A549 (cell line): ENCODE data around the gene CCSER1. TPM values are rescaled to one million over a fixed set of nuclear protein-coding genes. Genes with fewer than 3 reads are reported as not detected.
A peak's percentile ranks its signal among the peaks of the same experiment; 100 is the strongest.

Source experiments
- ATAC-seq, 2 experiments: fragments of 200-7000 bp in 1 of 2; fragments of >200 bp in 1 of 2; cut with Nextera tagmentation in 1 of 2; cut with Tn5 transposase in 1 of 2; 3 replicates each; pipeline versions ENCODE4 v1.8.0 to v1.9.1; 2018 to 2020; ENCODE audit warnings: mild to moderate bottlenecking in 1 of 2, moderate library complexity in 1 of 2
- CTCF ChIA-PET: fragments of 300-600 bp; sonication (Branson Sonifier 250); formaldehyde crosslinking; extraction: SDS; loops from one replicate; lab custom pipeline; 2021; ENCODE audit warnings: antibody characterized with exemption, inconsistent platforms; lab: Yijun Ruan, JAX
- POLR2A ChIA-PET: fragments of 350-600 bp; formaldehyde crosslinking; extraction: SDS; loops from one replicate; lab custom pipeline; 2021; ENCODE audit warnings: antibody characterized with exemption, inconsistent platforms; lab: Yijun Ruan, JAX
- DNase-seq, 2 experiments: peaks; one replicate each; pipeline versions ENCODE4 v3.0.0 to v3.0.0-alpha.2; 2011 to 2016; ENCODE audit warnings: low read depth in 1 of 2, low spot score in 1 of 2
- FAIRE-seq: peaks from 2 replicates; lab custom pipeline; 2011; peaks lifted over from hg19 to GRCh38; lab: Jason Lieb, UNC
- H3K27ac ChIP-seq, 2 experiments: fragments of >200 bp; sonication (Bioruptor Twin); formaldehyde crosslinking; 3 replicates each; pipeline ENCODE4 v1.5.1; 2016 to 2017
- H3K4me1 ChIP-seq: fragments of >200 bp; sonication (Bioruptor Twin); formaldehyde crosslinking; 3 replicates; pipeline ENCODE4 v1.6.1; 2016
- H3K4me2 ChIP-seq: fragments of >200 bp; sonication (Bioruptor Twin); formaldehyde crosslinking; 3 replicates; pipeline ENCODE4 v1.6.1; 2016
- H3K4me3 ChIP-seq: fragments of >200 bp; sonication (Bioruptor Twin); formaldehyde crosslinking; 3 replicates; pipeline ENCODE4 v1.5.1; 2016
- H3K9me3 ChIP-seq: fragments of >200 bp; sonication (Bioruptor Twin); formaldehyde crosslinking; 3 replicates; pipeline ENCODE4 v1.6.1; 2016
- CBX2 ChIP-seq: fragments of 200-600 bp; sonication (generic); IDR thresholded peaks from 2 replicates; pipeline ENCODE4 v1.6.1; 2016; ENCODE audit warnings: low read depth, mild to moderate bottlenecking, borderline replicate concordance
- CHD4 ChIP-seq: fragments of 200-600 bp; sonication (generic); IDR thresholded peaks from 2 replicates; pipeline ENCODE4 v1.6.1; 2016; ENCODE audit warnings: antibody characterized with exemption, mild to moderate bottlenecking, borderline replicate concordance
- EHF ChIP-seq: fragments of 250-450 bp; sonication (Bioruptor Pico); IDR thresholded peaks from 2 replicates; pipeline ENCODE4 v1.5.0; 2020; ENCODE audit warnings: mild to moderate bottlenecking
- ELK1 ChIP-seq: fragments of 150-350 bp; IDR thresholded peaks from 2 replicates; pipeline ENCODE4 v1.6.1; 2014; ENCODE audit warnings: low read depth, mild to moderate bottlenecking, low read length
- EP300 ChIP-seq, 2 experiments: fragments of >200 bp; sonication (Bioruptor Twin); formaldehyde crosslinking; IDR thresholded peaks; 2 replicates in 1 of 2; 3 replicates in 1 of 2; pipeline ENCODE4 v1.6.1; 2016 to 2017
- ESRRA ChIP-seq: fragments of 150-350 bp; IDR thresholded peaks from 2 replicates; pipeline ENCODE4 v1.6.1; 2014; ENCODE audit warnings: mild to moderate bottlenecking, low read length, borderline replicate concordance
- FOSB ChIP-seq: fragments of 250-450 bp; sonication (Bioruptor Pico); IDR thresholded peaks from 2 replicates; pipeline ENCODE4 v1.5.0; 2020; ENCODE audit warnings: mild to moderate bottlenecking, moderate library complexity
- HDAC2 ChIP-seq: fragments of 200-600 bp; sonication (generic); IDR thresholded peaks from 2 replicates; pipeline ENCODE4 v1.6.1; 2016
- HMGXB4 ChIP-seq: fragments of 250-450 bp; sonication (Bioruptor Pico); IDR thresholded peaks from 2 replicates; pipeline ENCODE4 v1.5.0; 2021; ENCODE audit warnings: mild to moderate bottlenecking, moderate library complexity, borderline replicate concordance
- HOXB13 ChIP-seq: fragments of 250-450 bp; sonication (Bioruptor Pico); IDR thresholded peaks from 2 replicates; pipeline ENCODE4 v1.5.0; 2020; ENCODE audit warnings: low read depth, mild to moderate bottlenecking, moderate library complexity
- HOXB5 ChIP-seq: fragments of 250-450 bp; sonication (Bioruptor Pico); IDR thresholded peaks from 2 replicates; pipeline ENCODE4 v1.5.0; 2020; ENCODE audit warnings: mild to moderate bottlenecking, moderate library complexity
- KDM1A ChIP-seq: fragments of 200-600 bp; sonication (generic); IDR thresholded peaks from 2 replicates; pipeline ENCODE4 v1.6.1; 2016; ENCODE audit warnings: low read depth, mild to moderate bottlenecking
- MYC ChIP-seq: IDR thresholded peaks from 2 replicates; pipeline ENCODE4 v1.6.1; 2012; ENCODE audit warnings: mild to moderate bottlenecking, inconsistent platforms, low read length, improper control_type of control experiment, borderline replicate concordance
- NFE2L2 ChIP-seq: fragments of 150-350 bp; conservative IDR thresholded peaks from 2 replicates; pipeline ENCODE4 v1.6.1; 2014; ENCODE audit warnings: low read length
- NR3C1 ChIP-seq: fragments of >200 bp; sonication (Bioruptor Twin); formaldehyde crosslinking; IDR thresholded peaks from 3 replicates; pipeline ENCODE4 v1.6.1; 2017
- POLR2AphosphoS2 ChIP-seq: conservative IDR thresholded peaks from 2 replicates; pipeline ENCODE4 v1.6.1; 2012; ENCODE audit warnings: low read length, improper control_type of control experiment, inconsistent platforms
- RAD21 ChIP-seq, 2 experiments: fragments of >200 bp in 1 of 2; sonication (Bioruptor Twin) in 1 of 2; formaldehyde crosslinking in 1 of 2; IDR thresholded peaks in 1 of 2; conservative IDR thresholded peaks in 1 of 2; 2 replicates in 1 of 2; 3 replicates in 1 of 2; pipeline ENCODE4 v1.6.1; 2012 to 2018; ENCODE audit warnings: inconsistent platforms in 1 of 2
- RNF2 ChIP-seq: fragments of 200-600 bp; sonication (generic); IDR thresholded peaks from 2 replicates; pipeline ENCODE4 v1.6.1; 2016; ENCODE audit warnings: low read depth, mild to moderate bottlenecking, antibody characterized with exemption, moderate library complexity, borderline replicate concordance
- SMC3 ChIP-seq: fragments of >200 bp; sonication (Bioruptor Twin); formaldehyde crosslinking; IDR thresholded peaks from 3 replicates; pipeline ENCODE4 v1.6.1; 2018; ENCODE audit warnings: inconsistent platforms
- SREBF2 ChIP-seq: fragments of 450-650 bp; IDR thresholded peaks from 2 replicates; pipeline ENCODE4 v1.6.1; 2014; ENCODE audit warnings: mild to moderate bottlenecking, moderate library complexity
- TP53 ChIP-seq: fragments of 250-450 bp; sonication (Bioruptor Pico); IDR thresholded peaks from 2 replicates; pipeline ENCODE4 v1.5.0; 2021; ENCODE audit warnings: mild to moderate bottlenecking, moderate library complexity
- ZC3H11A ChIP-seq: fragments of 450-650 bp; IDR thresholded peaks from 2 replicates; pipeline ENCODE4 v1.6.1; 2014; ENCODE audit warnings: antibody characterized with exemption, mild to moderate bottlenecking
- ZFP36 ChIP-seq: fragments of 450-650 bp; IDR thresholded peaks from 2 replicates; pipeline ENCODE4 v1.6.1; 2014; ENCODE audit warnings: borderline replicate concordance; ENCODE audit not compliant: partially characterized antibody
- ZSCAN20 ChIP-seq: fragments of 250-450 bp; sonication (Bioruptor Pico); IDR thresholded peaks from 2 replicates; pipeline ENCODE4 v1.8.0; 2022; ENCODE audit warnings: mild to moderate bottlenecking, moderate library complexity
- WGBS: methylation state at CpG from one replicate; pipeline ENCODE4 v1.1.6; 2017; ENCODE audit errors: missing lambda C conversion rate; 5-methylcytosine and 5-hydroxymethylcytosine counted together
- polyA plus RNA-seq, 4 experiments: library from polyadenylated mRNA; depleted of rRNA in 3 of 4; stranded (reverse); fragments of >200 nt; fragmentation: RNase III in 1 of 4; extraction: RNeasy Plus Mini Kit Qiagen cat#74134 plus additional on column Dnase treatment in 1 of 4; gene quantifications; 2 replicates in 3 of 4; 3 replicates in 1 of 4; pipeline ENCODE4 v1.2.3, GENCODE V29; 2011 to 2017
- TF ChIP-seq, protein P1 (sequence below): IDR thresholded peaks from 2 replicates; pipeline ENCODE4 v1.6.1; 2012
- TF ChIP-seq, protein P2 (sequence below): fragments of >200 bp; sonication (Bioruptor Twin); formaldehyde crosslinking; IDR thresholded peaks from 3 replicates; pipeline ENCODE4 v1.6.1; 2016
- TF ChIP-seq, protein P3 (sequence below): fragments of >200 bp; sonication (Bioruptor Twin); formaldehyde crosslinking; IDR thresholded peaks from 3 replicates; pipeline ENCODE4 v1.5.1; 2016

CCSER1 gene
- polyA plus RNA-seq, 2 of the 4 experiments (the other 2 are of a cell fraction): 0.06 TPM; not detected in 1

DNA sequence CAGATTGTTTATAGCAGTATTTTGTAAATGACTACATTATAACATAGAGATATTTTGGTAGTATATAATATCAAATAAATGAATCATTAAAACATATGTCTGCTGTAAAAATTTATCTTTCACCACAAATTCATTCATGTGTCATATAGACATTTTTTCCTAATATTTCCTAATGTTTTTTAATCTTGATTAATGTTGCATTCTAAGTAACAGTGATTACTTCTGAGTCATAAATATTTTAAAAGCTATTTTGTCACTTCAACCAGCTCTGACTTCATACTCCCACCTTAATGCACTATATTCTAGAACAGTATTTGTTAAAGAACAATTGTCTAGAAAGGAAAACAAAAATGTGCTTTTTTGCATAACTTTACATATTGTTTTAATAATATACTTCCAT lies 904.6 kb downstream of the CCSER1 start:
- no peak overlapping the region for H3K4me3 ChIP-seq
- no peak for DNase-seq
- no peak for ATAC-seq

DNA sequence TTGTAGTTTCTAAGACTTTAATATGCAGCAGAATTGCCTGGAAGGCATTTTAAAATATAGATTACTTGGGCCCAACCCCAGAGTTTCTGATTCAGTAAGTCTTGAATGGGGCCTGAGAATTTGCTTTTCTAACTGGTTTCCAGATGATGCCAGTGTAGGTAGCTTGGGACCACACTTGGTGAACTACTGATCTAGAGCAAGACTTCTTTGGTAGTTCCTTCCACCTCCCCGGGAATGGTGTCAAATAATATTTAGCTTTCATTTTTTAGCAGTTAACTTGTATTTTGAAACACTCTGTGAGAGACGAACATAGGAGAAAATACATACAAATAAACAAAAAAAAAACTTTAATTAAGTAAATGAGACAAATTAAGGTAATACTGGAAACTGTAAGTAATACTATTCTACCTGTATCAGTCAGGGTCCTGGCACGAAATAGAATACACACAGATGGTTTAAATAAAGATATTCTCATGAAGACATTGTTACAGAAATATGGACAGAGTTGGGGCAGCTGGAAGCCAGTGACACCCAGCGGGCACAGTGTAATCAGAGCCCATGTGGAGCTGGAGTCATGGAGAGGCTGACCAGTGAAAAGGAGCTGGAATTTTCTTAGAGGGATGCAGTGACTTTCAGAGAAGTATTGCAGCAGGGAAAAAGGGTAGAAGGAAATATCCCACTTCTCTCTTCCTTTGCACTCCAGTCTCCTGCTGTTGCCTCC lies 905.7 kb downstream of the CCSER1 start:
- ChIA-PET POLR2A (no interaction called here), CTCF (interaction anchor here (1.0 kb wide), 1 partner anchor 14 kb away, joined by 3 read pairs; no protein-coding TSS in a partner anchor)
- H3K4me2 ChIP-seq: no peak overlapping the region
- no peak for DNase-seq
- H3K4me3 ChIP-seq: no peak overlapping the region
- no peak for ATAC-seq
- H3K27ac ChIP-seq: no peak overlapping the region
- FAIRE-seq: no peak
- 26% methylated on average over 4 of the region's 4 CpGs for WGBS
- H3K4me1 ChIP-seq: no peaks in the 10 kb centered on the region
- no peaks in the 10 kb centered on the region for H3K9me3 ChIP-seq
- TF ChIP-seq HDAC2 (no peak), ESRRA (no peak), POLR2AphosphoS2 (no peak), EHF (CRISPR knock-in tag) (no peak), SREBF2 (no peak), EP300 (IDR thresholded peaks at IDR 0.05) (no peak), KDM1A (no peak), RNF2 (no peak), HOXB13 (CRISPR knock-in tag) (no peak), NFE2L2 (no peak), CBX2 (no peak), ZFP36 (no peak), RAD21 (conservative IDR thresholded peaks at IDR 0.05 in 1 of 2, IDR thresholded peaks at IDR 0.05 in 1 of 2) (no peak), MYC (no peak), FOSB (no peak), TP53 (CRISPR knock-in tag) (no peak), NR3C1 (no peak), ZSCAN20 (no peak)
- TF ChIP-seq, protein P1, sequence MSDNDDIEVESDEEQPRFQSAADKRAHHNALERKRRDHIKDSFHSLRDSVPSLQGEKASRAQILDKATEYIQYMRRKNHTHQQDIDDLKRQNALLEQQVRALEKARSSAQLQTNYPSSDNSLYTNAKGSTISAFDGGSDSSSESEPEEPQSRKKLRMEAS: no peak

More for the DNA sequence above, 904.6 kb downstream of the CCSER1 start:
- TF ChIP-seq SMC3 (no peak), CHD4 (no peak), NFE2L2 (no peak), HOXB5 (no peak), KDM1A (no peak), ZSCAN20 (no peak), NR3C1 (no peak), MYC (no peak), RNF2 (no peak), ELK1 (no peak), HMGXB4 (CRISPR knock-in tag) (no peak), EP300 (IDR thresholded peaks at IDR 0.05) (no peak), ZC3H11A (no peak)
- TF ChIP-seq, protein P2, sequence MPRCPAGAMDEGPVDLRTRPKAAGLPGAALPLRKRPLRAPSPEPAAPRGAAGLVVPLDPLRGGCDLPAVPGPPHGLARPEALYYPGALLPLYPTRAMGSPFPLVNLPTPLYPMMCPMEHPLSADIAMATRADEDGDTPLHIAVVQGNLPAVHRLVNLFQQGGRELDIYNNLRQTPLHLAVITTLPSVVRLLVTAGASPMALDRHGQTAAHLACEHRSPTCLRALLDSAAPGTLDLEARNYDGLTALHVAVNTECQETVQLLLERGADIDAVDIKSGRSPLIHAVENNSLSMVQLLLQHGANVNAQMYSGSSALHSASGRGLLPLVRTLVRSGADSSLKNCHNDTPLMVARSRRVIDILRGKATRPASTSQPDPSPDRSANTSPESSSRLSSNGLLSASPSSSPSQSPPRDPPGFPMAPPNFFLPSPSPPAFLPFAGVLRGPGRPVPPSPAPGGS: no peak
- TF ChIP-seq, protein P3, sequence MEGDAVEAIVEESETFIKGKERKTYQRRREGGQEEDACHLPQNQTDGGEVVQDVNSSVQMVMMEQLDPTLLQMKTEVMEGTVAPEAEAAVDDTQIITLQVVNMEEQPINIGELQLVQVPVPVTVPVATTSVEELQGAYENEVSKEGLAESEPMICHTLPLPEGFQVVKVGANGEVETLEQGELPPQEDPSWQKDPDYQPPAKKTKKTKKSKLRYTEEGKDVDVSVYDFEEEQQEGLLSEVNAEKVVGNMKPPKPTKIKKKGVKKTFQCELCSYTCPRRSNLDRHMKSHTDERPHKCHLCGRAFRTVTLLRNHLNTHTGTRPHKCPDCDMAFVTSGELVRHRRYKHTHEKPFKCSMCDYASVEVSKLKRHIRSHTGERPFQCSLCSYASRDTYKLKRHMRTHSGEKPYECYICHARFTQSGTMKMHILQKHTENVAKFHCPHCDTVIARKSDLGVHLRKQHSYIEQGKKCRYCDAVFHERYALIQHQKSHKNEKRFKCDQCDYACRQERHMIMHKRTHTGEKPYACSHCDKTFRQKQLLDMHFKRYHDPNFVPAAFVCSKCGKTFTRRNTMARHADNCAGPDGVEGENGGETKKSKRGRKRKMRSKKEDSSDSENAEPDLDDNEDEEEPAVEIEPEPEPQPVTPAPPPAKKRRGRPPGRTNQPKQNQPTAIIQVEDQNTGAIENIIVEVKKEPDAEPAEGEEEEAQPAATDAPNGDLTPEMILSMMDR: no peak
- TF ChIP-seq, all 56 proteins: peak for 0
- ChIA-PET CTCF (no interaction called here), POLR2A (no interaction called here)
- no peak overlapping the region for H3K27ac ChIP-seq
- no peaks in the 10 kb centered on the region for H3K9me3 ChIP-seq
- no peak for FAIRE-seq
- H3K4me2 ChIP-seq: peak overlapping the region; percentile 33; the same call in 1 of the 3 replicates
- H3K4me1 ChIP-seq: no peaks in the 10 kb centered on the region
